Neuronal stem cell (in vitro differentiated cells): ENCODE data around the gene PACSIN2.

ENCODE experiments used
- DNase-seq: peaks from one replicate; pipeline ENCODE4 v3.0.0-alpha.2; 2013; ENCODE audit warnings: low spot score
- H2AFZ ChIP-seq: one replicate; pipeline ENCODE4 v1.6.1; 2013; ENCODE audit warnings: mild to moderate bottlenecking, low read length, inconsistent platforms
- H2AK5ac ChIP-seq: 2 replicates; pipeline ENCODE4 v1.6.1; 2013; ENCODE audit warnings: low read depth, mild to moderate bottlenecking, inconsistent platforms, low read length, moderate library complexity, mixed read lengths
- H2BK120ac ChIP-seq: 2 replicates; pipeline ENCODE4 v1.6.1; 2013; ENCODE audit warnings: low read depth, mild to moderate bottlenecking, inconsistent platforms, low read length, moderate library complexity, mixed read lengths
- H2BK12ac ChIP-seq: one replicate; pipeline ENCODE4 v1.6.1; 2013; ENCODE audit warnings: low read length, inconsistent platforms
- H2BK15ac ChIP-seq: 2 replicates; pipeline ENCODE4 v1.6.1; 2013; ENCODE audit warnings: mild to moderate bottlenecking, low read length, inconsistent platforms, mixed read lengths
- H2BK5ac ChIP-seq: one replicate; pipeline ENCODE4 v1.6.1; 2013; ENCODE audit warnings: inconsistent platforms, mild to moderate bottlenecking, low read length, moderate library complexity
- H3K14ac ChIP-seq: one replicate; pipeline ENCODE4 v1.6.1; 2013; ENCODE audit warnings: low read length, inconsistent platforms
- H3K18ac ChIP-seq: 2 replicates; pipeline ENCODE4 v1.6.1; 2013; ENCODE audit warnings: low read length, inconsistent platforms
- H3K23ac ChIP-seq: 2 replicates; pipeline ENCODE4 v1.6.1; 2013; ENCODE audit warnings: low read depth, mild to moderate bottlenecking, mixed read lengths, low read length, inconsistent platforms; ENCODE audit not compliant: poor library complexity
- H3K27ac ChIP-seq: replicated peaks from 3 replicates; pipeline ENCODE4 v1.5.1; 2013; ENCODE audit warnings: low read length, inconsistent platforms
- H3K27me3 ChIP-seq, 3 experiments: 2 replicates each; pipeline ENCODE4 v1.6.1; 2013; ENCODE audit warnings: low read length in 3 of 3, mild to moderate bottlenecking in 2 of 3, inconsistent platforms in 1 of 3, low read depth in 1 of 3, mixed read lengths in 1 of 3, moderate library complexity in 1 of 3; ENCODE audit not compliant: control insufficient read depth in 3 of 3, insufficient read depth in 3 of 3
- H3K36me3 ChIP-seq, 2 donors: replicated peaks in 1 of 2; 2 replicates each; pipeline ENCODE4 v1.6.1; 2013; ENCODE audit warnings: low read length in 2 of 2; ENCODE audit not compliant: control insufficient read depth in 2 of 2, insufficient read depth in 2 of 2
- H3K4ac ChIP-seq: 2 replicates; pipeline ENCODE4 v1.6.1; 2013; ENCODE audit warnings: inconsistent platforms, mild to moderate bottlenecking, low read length, moderate library complexity
- H3K4me1 ChIP-seq, 2 donors: 1 replicate in 1 of 2; 2 replicates in 1 of 2; pipeline ENCODE4 v1.6.1; 2013; ENCODE audit warnings: low read length in 2 of 2, low read depth in 1 of 2; ENCODE audit not compliant: control insufficient read depth in 2 of 2, insufficient read depth in 1 of 2
- H3K4me2 ChIP-seq: one replicate; pipeline ENCODE4 v1.6.1; 2013; ENCODE audit warnings: mild to moderate bottlenecking, low read length, inconsistent platforms; ENCODE audit not compliant: insufficient read depth, poor library complexity, severe bottlenecking
- H3K4me3 ChIP-seq, 2 donors: 2 replicates each; pipeline ENCODE4 v1.5.1; 2013; ENCODE audit warnings: low read length in 2 of 2, mild to moderate bottlenecking in 2 of 2, inconsistent platforms in 1 of 2, moderate library complexity in 1 of 2
- H3K79me1 ChIP-seq: one replicate; pipeline ENCODE4 v1.6.1; 2013; ENCODE audit warnings: low read depth, mild to moderate bottlenecking, inconsistent platforms, low read length, moderate library complexity
- H3K9ac ChIP-seq: one replicate; pipeline ENCODE4 v1.6.1; 2013; ENCODE audit warnings: mild to moderate bottlenecking, low read depth, low read length, inconsistent platforms; ENCODE audit not compliant: poor library complexity
- H3K9me3 ChIP-seq, 2 donors: replicated peaks in 1 of 2; 2 replicates each; pipeline versions ENCODE3 to v1.6.1; 2013; ENCODE audit warnings: low read length in 2 of 2, mild to moderate bottlenecking in 2 of 2, inconsistent platforms in 1 of 2, low read depth in 1 of 2, mixed read lengths in 1 of 2, moderate library complexity in 1 of 2; ENCODE audit not compliant: control insufficient read depth in 2 of 2, insufficient read depth in 1 of 2
- H4K8ac ChIP-seq: one replicate; pipeline ENCODE4 v1.6.1; 2013; ENCODE audit warnings: low read depth, mild to moderate bottlenecking, inconsistent platforms, low read length, moderate library complexity
- H4K91ac ChIP-seq: one replicate; pipeline ENCODE4 v1.6.1; 2013; ENCODE audit warnings: low read length, low read depth, mild to moderate bottlenecking, inconsistent platforms; ENCODE audit not compliant: poor library complexity
- WGBS, 2 donors: extraction: QIAGEN DNeasy Blood & Tissue Kit; methylation state at CpG; one replicate each; pipeline ENCODE4 v1.1.7; 2013; ENCODE audit warnings: missing lambda C conversion rate in 2 of 2, mixed read lengths in 1 of 2; ENCODE audit not compliant: insufficient read length in 2 of 2, insufficient replicate concordance in 1 of 2; ENCODE audit errors: extremely low coverage in 2 of 2; 5-methylcytosine and 5-hydroxymethylcytosine counted together

PACSIN2 gene

DNA sequence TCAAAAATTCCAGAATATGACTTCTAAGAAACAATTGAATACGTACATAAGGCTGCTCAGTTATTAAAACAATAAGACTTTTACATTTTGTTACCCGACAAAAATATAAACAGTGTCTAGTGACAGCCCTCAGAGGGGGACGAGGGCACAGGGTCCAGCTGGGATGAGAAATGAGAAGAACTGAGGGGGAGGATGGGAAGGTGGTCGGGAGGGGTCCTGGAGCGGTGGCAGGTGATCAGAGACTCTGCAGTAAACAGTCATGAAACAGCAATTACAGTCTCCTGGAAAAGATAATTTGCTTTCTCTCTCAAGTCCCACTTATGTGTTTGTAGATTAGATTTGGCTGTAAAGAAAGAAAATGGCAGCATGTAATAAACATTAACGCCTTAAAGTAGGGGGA lies 56.0 kb downstream of the PACSIN2 start:
- Histone ChIP-seq H3K9ac (no peak overlapping the region), H4K91ac (no peak overlapping the region), H3K27me3 (no peaks in the 10 kb centered on the region), H3K23ac (no peak overlapping the region), H2AK5ac (no peak overlapping the region), H3K4me1 (peaks cover 28 to 29% of the 10 kb centered on the region in 2 donors), H2BK120ac (no peak overlapping the region), H3K79me1 (peaks cover 10% of the 10 kb centered on the region), H2BK5ac (no peak overlapping the region), H3K18ac (no peak overlapping the region), H3K4me2 (no peak overlapping the region), H2BK15ac (no peak overlapping the region), H3K27ac (no peak overlapping the region), H3K4ac (no peak overlapping the region), H2BK12ac (no peak overlapping the region), H3K36me3 (peaks cover 0 to 12% of the 10 kb centered on the region in 2 donors), H4K8ac (no peak overlapping the region), H3K14ac (no peak overlapping the region), H3K9me3 (peaks cover 4 to 15% of the 10 kb centered on the region in 2 donors), H2AFZ (no peak overlapping the region), H3K4me3 (no peak overlapping the region)
- no CpG with 5 or more reads among the region's 6 CpGs for WGBS, 2 donors
- DNase-seq, result no peak

DNA sequence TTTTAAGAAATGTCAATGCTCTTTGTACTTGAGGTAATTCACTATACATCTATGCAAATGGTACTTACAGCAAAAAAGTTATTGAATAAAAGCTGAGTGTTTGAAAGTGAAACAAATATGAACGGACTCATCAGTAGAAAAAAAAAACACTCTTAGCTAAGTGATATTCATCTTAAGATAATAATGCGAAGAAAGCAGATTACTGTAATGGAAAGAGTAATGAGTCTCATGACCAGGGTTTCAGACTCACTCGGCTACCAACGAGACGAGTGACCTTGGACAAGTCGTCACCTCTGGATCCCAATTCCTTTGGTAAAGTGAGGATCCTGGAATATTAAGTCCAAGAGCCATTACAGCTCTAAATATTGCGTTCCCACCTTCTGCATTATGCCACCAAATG lies 57.0 kb downstream of the PACSIN2 start:
- H2AK5ac ChIP-seq, result no peak overlapping the region
- no peak overlapping the region for H2BK5ac ChIP-seq
- H2BK120ac ChIP-seq, result no peak overlapping the region
- H3K27ac ChIP-seq, result no peak overlapping the region
- H3K79me1 ChIP-seq, result peaks cover 9% of the 10 kb centered on the region
- no peak overlapping the region for H3K4me3 ChIP-seq
- peaks cover 0 to 12% of the 10 kb centered on the region in 2 donors for H3K36me3 ChIP-seq
- H3K18ac ChIP-seq, result no peak overlapping the region
- no peak overlapping the region for H4K91ac ChIP-seq
- no peak overlapping the region for H2BK15ac ChIP-seq
- WGBS, 2 donors, result no CpG with 5 or more reads among the region's 7 CpGs
- H2BK12ac ChIP-seq, result no peak overlapping the region
- no peak for DNase-seq
- H3K4ac ChIP-seq, result no peak overlapping the region
- H3K23ac ChIP-seq, result no peak overlapping the region
- no peak overlapping the region for H3K9ac ChIP-seq
- no peak overlapping the region for H3K14ac ChIP-seq
- H3K4me1 ChIP-seq, result peaks cover 23 to 29% of the 10 kb centered on the region in 2 donors
- no peak overlapping the region for H3K4me2 ChIP-seq
- no peak overlapping the region for H4K8ac ChIP-seq
- no peak overlapping the region for H2AFZ ChIP-seq
- H3K9me3 ChIP-seq, result peaks cover 4 to 15% of the 10 kb centered on the region in 2 donors
- no peaks in the 10 kb centered on the region for H3K27me3 ChIP-seq

DNA sequence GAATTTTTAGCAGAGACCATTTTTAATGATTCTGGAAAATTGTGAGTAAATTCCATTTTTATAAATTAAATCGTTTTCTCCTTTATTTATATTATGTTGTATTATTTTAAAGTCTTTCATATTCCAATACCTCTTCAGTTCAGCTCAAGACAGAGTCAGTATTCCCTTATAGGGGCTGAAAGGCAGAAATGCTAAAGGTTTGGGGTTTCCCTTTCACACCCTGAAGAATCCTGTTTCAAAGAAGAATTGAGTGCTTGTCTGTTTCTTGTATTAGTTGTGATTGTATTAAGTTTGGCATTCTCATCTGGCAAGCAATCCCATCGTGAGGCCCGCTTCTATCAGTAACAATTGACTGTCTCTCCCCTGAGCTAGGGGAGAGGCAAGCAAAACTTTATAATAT lies 57.4 kb downstream of the PACSIN2 start:
- Histone ChIP-seq H4K91ac (no peak overlapping the region), H3K9me3 (peaks cover 4 to 15% of the 10 kb centered on the region in 2 donors), H3K27ac (no peak overlapping the region), H3K9ac (no peak overlapping the region), H4K8ac (no peak overlapping the region), H2AFZ (no peak overlapping the region), H3K14ac (no peak overlapping the region), H2BK120ac (no peak overlapping the region), H2AK5ac (no peak overlapping the region), H3K4me3 (no peak overlapping the region), H3K4ac (no peak overlapping the region), H3K4me2 (no peak overlapping the region), H3K18ac (no peak overlapping the region), H3K23ac (no peak overlapping the region), H3K27me3 (no peaks in the 10 kb centered on the region), H2BK15ac (no peak overlapping the region), H2BK12ac (no peak overlapping the region), H3K79me1 (peaks cover 7% of the 10 kb centered on the region), H3K36me3 (peaks cover 0 to 12% of the 10 kb centered on the region in 2 donors), H2BK5ac (no peak overlapping the region), H3K4me1 (peaks cover 20 to 29% of the 10 kb centered on the region in 2 donors)
- WGBS, 2 donors, result no CpG with 5 or more reads among the region's 3 CpGs
- no peak for DNase-seq

DNA sequence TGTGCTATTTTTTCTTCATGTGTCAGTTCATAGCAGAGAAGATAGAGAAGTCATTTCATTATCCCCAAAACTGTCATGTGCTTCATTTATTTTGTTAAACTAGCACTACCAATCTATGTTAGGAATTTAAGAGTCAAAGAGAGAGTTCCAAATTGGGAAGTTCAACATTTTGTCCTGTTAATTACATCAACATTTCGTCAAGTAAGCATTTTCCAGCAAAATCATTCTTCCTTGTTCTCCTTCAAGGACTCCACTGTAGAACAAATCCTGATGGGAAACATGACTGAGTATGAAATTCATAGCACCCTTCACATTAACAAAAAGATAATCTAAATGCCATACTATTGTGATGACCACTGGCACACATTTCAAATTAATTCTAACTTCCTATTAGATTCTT lies 59.1 kb downstream of the PACSIN2 start:
- WGBS, 2 donors, result no CpG with 5 or more reads among the region's 1 CpG
- no peak overlapping the region for H4K91ac ChIP-seq
- no peak overlapping the region for H2AFZ ChIP-seq
- no peak overlapping the region for H3K4me2 ChIP-seq
- H3K27ac ChIP-seq, result no peak overlapping the region
- peaks cover 0 to 12% of the 10 kb centered on the region in 2 donors for H3K36me3 ChIP-seq
- H2BK5ac ChIP-seq, result no peak overlapping the region
- H3K4me1 ChIP-seq, result peaks cover 17 to 26% of the 10 kb centered on the region in 2 donors
- no peaks in the 10 kb centered on the region for H3K27me3 ChIP-seq
- H3K9ac ChIP-seq, result no peak overlapping the region
- H3K18ac ChIP-seq, result no peak overlapping the region
- H3K79me1 ChIP-seq, result peaks cover 12% of the 10 kb centered on the region
- no peak overlapping the region for H4K8ac ChIP-seq
- H3K9me3 ChIP-seq, result peaks cover 4 to 15% of the 10 kb centered on the region in 2 donors
- DNase-seq, result no peak
- H3K4me3 ChIP-seq, result no peak overlapping the region
- no peak overlapping the region for H2AK5ac ChIP-seq
- H3K23ac ChIP-seq, result no peak overlapping the region
- no peak overlapping the region for H3K4ac ChIP-seq
- no peak overlapping the region for H2BK12ac ChIP-seq
- no peak overlapping the region for H2BK15ac ChIP-seq
- H3K14ac ChIP-seq, result no peak overlapping the region
- H2BK120ac ChIP-seq, result no peak overlapping the region
